Ishikawa (cell line): ENCODE data around the gene SERPINE2.

Experiments used
- CEBPB ChIP-seq: IDR thresholded peaks from 2 replicates; pipeline ENCODE4 v1.6.1; 2012
- CREB1 ChIP-seq: IDR thresholded peaks from 2 replicates; pipeline ENCODE4 v1.6.1; 2012; ENCODE audit warnings: low read depth
- EGR1 ChIP-seq: IDR thresholded peaks from 2 replicates; pipeline ENCODE4 v1.6.1; 2012
- EP300 ChIP-seq: IDR thresholded peaks from 2 replicates; pipeline ENCODE4 v1.6.1; 2012; ENCODE audit warnings: borderline replicate concordance
- FOXM1 ChIP-seq: IDR thresholded peaks from 2 replicates; pipeline ENCODE4 v1.6.1; 2012; ENCODE audit warnings: low read depth, borderline replicate concordance
- MAX ChIP-seq: IDR thresholded peaks from 2 replicates; pipeline ENCODE4 v1.6.1; 2012
- NFIC ChIP-seq: IDR thresholded peaks from 2 replicates; pipeline ENCODE4 v1.6.1; 2012
- RAD21 ChIP-seq: IDR thresholded peaks from 2 replicates; pipeline ENCODE4 v1.6.1; 2012; ENCODE audit warnings: low read depth
- REST ChIP-seq: IDR thresholded peaks from 2 replicates; pipeline ENCODE4 v1.6.1; 2012; ENCODE audit warnings: low read depth, mild to moderate bottlenecking
- TAF1 ChIP-seq: IDR thresholded peaks from 2 replicates; pipeline ENCODE4 v1.6.1; 2012; ENCODE audit warnings: low read depth, mild to moderate bottlenecking
- TCF12 ChIP-seq: IDR thresholded peaks from 2 replicates; pipeline ENCODE4 v1.6.1; 2012; ENCODE audit warnings: low read depth
- TEAD4 ChIP-seq: IDR thresholded peaks from 2 replicates; pipeline ENCODE4 v1.6.1; 2012
- USF1 ChIP-seq: IDR thresholded peaks from 2 replicates; pipeline ENCODE4 v1.6.1; 2012
- YY1 ChIP-seq: IDR thresholded peaks from 2 replicates; pipeline ENCODE4 v1.6.1; 2012; ENCODE audit warnings: low read depth
- ZBTB7A ChIP-seq: IDR thresholded peaks from 2 replicates; pipeline ENCODE4 v1.6.1; 2012; ENCODE audit warnings: low read depth

Gene SERPINE2

GRCh38 chr2:224014336-224014735, 24.8 kb downstream of the SERPINE2 start:
- TF ChIP-seq TCF12 (no peak), REST (no peak), USF1 (no peak), CEBPB (no peak), TEAD4 (no peak), NFIC (no peak), CREB1 (no peak), EGR1 (no peak), EP300 (no peak), ZBTB7A (no peak), YY1 (no peak), RAD21 (no peak), MAX (no peak), TAF1 (no peak), FOXM1 (no peak)

GRCh38 chr2:224011837-224012236, 27.2 kb downstream of the SERPINE2 start:
- TF ChIP-seq NFIC = no peak
- TF ChIP-seq CREB1 = no peak
- TF ChIP-seq TAF1 = no peak
- no peak for TF ChIP-seq REST
- no peak for TF ChIP-seq USF1
- no peak for TF ChIP-seq CEBPB

GRCh38 chr2:224009605-224010315, 29.3 kb downstream of the SERPINE2 start:
- TF ChIP-seq NFIC (no peak), EP300 (no peak), TCF12 (no peak), EGR1 (no peak), TEAD4 (no peak), ZBTB7A (no peak), CREB1 (no peak), REST (no peak), FOXM1 (no peak), USF1 (no peak), RAD21 (no peak), TAF1 (no peak), YY1 (no peak), MAX (no peak), CEBPB (no peak)

- TF ChIP-seq CREB1 (no peak), TCF12 (no peak), NFIC (no peak), YY1 (no peak), USF1 (no peak), FOXM1 (no peak), RAD21 (no peak), EP300 (no peak)
These were observed 30.3 kb downstream of the SERPINE2 start for GRCh38 chr2:224008702-224009261.
